ENCODE data around the gene WBP2.

- TF ChIP-seq SP4 (IDR thresholded peaks at IDR 0.05; ENCODE audit: low read length) = no peak
- TF ChIP-seq JUND (IDR thresholded peaks at IDR 0.05; ENCODE audit: low read length) = no peak
These were observed 37.6 kb downstream of the WBP2 start for GRCh38 chr17:75817571-75817970.
